D721Med (cell line): ENCODE measurements around the gene SPATS2L.

ENCODE experiments used
- DNase-seq: peaks from one replicate; pipeline ENCODE4 v3.0.0; 2011; ENCODE audit warnings: low spot score; ENCODE audit not compliant: insufficient read length
- FAIRE-seq: peaks from 2 replicates; lab custom pipeline; 2011; peaks lifted over from hg19 to GRCh38; lab: Jason Lieb, UNC
- CTCF ChIP-seq: IDR thresholded peaks from 2 replicates; pipeline ENCODE4 v1.5.1; 2012; ENCODE audit warnings: mild to moderate bottlenecking, control low read depth; ENCODE audit not compliant: insufficient read depth; ENCODE audit errors: missing control alignments

Gene SPATS2L

GRCh38 chr2:200383380-200384110 is 77.1 kb downstream of the SPATS2L start:
- FAIRE-seq: no peak
- no peak for TF ChIP-seq CTCF
- DNase-seq: no peak

- no peak for DNase-seq
- FAIRE-seq: no peak
- no peak for TF ChIP-seq CTCF
These were observed 78.7 kb downstream of the SPATS2L start for GRCh38 chr2:200385063-200385635.

- TF ChIP-seq CTCF: no peak
- DNase-seq: no peak
- FAIRE-seq: no peak
These were observed 86.7 kb downstream of the SPATS2L start for GRCh38 chr2:200393191-200393590.

- DNase-seq (no peak), FAIRE-seq (no peak)
- TF ChIP-seq CTCF: no peak
These were observed 87.6 kb downstream of the SPATS2L start for GRCh38 chr2:200394045-200394444.

DNA sequence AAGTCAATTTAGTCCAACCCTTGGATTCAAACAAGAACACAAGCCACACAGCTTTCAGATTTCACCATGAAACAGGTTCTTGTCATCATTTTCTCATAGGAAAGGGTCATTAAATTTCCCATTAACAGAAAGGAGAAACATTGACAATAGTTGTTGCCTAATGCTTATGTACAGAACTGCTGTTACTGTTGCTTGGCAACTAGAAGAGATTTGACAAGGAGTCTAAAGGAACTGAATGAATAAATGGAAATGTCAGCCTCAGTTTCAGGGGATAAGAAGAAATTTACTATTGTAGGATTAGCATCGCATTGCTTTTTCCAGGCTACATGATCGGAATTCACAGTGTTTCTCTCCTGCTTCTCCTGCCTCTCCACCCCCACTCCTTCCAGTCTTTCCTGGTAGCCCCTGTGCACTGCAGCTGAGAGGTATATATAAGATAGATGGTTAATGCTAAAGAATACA is 90.3 kb downstream of the SPATS2L start:
- DNase-seq (no peak), FAIRE-seq (no peak)
- TF ChIP-seq CTCF: no peak

- FAIRE-seq: no peak
- no peak for TF ChIP-seq CTCF
- no peak for DNase-seq
These were observed 91.3 kb downstream of the SPATS2L start for GRCh38 chr2:200397785-200398184.

GRCh38 chr2:200399046-200399445 is 92.6 kb downstream of the SPATS2L start:
- no peak for TF ChIP-seq CTCF
- FAIRE-seq: no peak
- no peak for DNase-seq
